BE2C (cell line): Measurements from ENCODE around the gene PLS3.

Experiments
- DNase-seq: peaks from one replicate; pipeline ENCODE4 v3.0.0-alpha.2; 2020
- H3K27me3 ChIP-seq: fragments of 250-450 bp; sonication (Bioruptor Pico); 2 replicates; pipeline ENCODE4 v1.5.1; 2020; ENCODE audit warnings: mild to moderate bottlenecking
- H3K36me3 ChIP-seq: fragments of 250-450 bp; sonication (Bioruptor Pico); 2 replicates; pipeline ENCODE4 v1.5.1; 2020; ENCODE audit warnings: mild to moderate bottlenecking
- H3K4me1 ChIP-seq: fragments of 250-450 bp; sonication (Bioruptor Pico); 2 replicates; pipeline ENCODE4 v1.5.1; 2020
- H3K4me3 ChIP-seq: 2 replicates; pipeline ENCODE4 v1.5.1; 2011; ENCODE audit warnings: low read depth, low read length
- H3K9me3 ChIP-seq: fragments of 250-450 bp; sonication (Bioruptor Pico); 2 replicates; pipeline ENCODE4 v1.5.1; 2020
- CTCF ChIP-seq: IDR thresholded peaks from 2 replicates; pipeline ENCODE4 v1.5.1; 2012; ENCODE audit warnings: mild to moderate bottlenecking, low read depth, low read length

PLS3 gene

GRCh38 chrX:115602729-115603389 lies 41.9 kb downstream of the PLS3 start:
- Histone ChIP-seq H3K4me1 (no peaks in the 10 kb centered on the region), H3K4me3 (no peak overlapping the region), H3K9me3 (no peaks in the 10 kb centered on the region), H3K27me3 (no peaks in the 10 kb centered on the region), H3K36me3 (no peaks in the 10 kb centered on the region)
- TF ChIP-seq CTCF = no peak
- no peak for DNase-seq

GRCh38 chrX:115603534-115604074 lies 42.6 kb downstream of the PLS3 start:
- no peak for TF ChIP-seq CTCF

GRCh38 chrX:115606861-115607260 lies 45.9 kb downstream of the PLS3 start:
- no peaks in the 10 kb centered on the region for H3K9me3 ChIP-seq
- H3K27me3 ChIP-seq = no peaks in the 10 kb centered on the region
- no peak for DNase-seq
- no peak for TF ChIP-seq CTCF
- no peak overlapping the region for H3K4me3 ChIP-seq
- no peaks in the 10 kb centered on the region for H3K4me1 ChIP-seq
- no peaks in the 10 kb centered on the region for H3K36me3 ChIP-seq

More at GRCh38 chrX:115603534-115604074, 42.6 kb downstream of the PLS3 start:
- Histone ChIP-seq H3K27me3 (no peaks in the 10 kb centered on the region), H3K4me3 (no peak overlapping the region), H3K9me3 (no peaks in the 10 kb centered on the region), H3K4me1 (no peaks in the 10 kb centered on the region), H3K36me3 (no peaks in the 10 kb centered on the region)
- DNase-seq = no peak

GRCh38 chrX:115609621-115610020 lies 48.6 kb downstream of the PLS3 start:
- H3K36me3 ChIP-seq = no peaks in the 10 kb centered on the region
- no peaks in the 10 kb centered on the region for H3K27me3 ChIP-seq
- TF ChIP-seq CTCF = no peak
- H3K9me3 ChIP-seq = no peaks in the 10 kb centered on the region
- no peak overlapping the region for H3K4me3 ChIP-seq
- DNase-seq = no peak
- H3K4me1 ChIP-seq = no peaks in the 10 kb centered on the region

GRCh38 chrX:115616943-115617563 lies 56.1 kb downstream of the PLS3 start:
- Histone ChIP-seq H3K4me1 (no peaks in the 10 kb centered on the region), H3K4me3 (no peak overlapping the region), H3K9me3 (no peaks in the 10 kb centered on the region), H3K27me3 (no peaks in the 10 kb centered on the region), H3K36me3 (no peaks in the 10 kb centered on the region; the same call in 1 of the 2 replicates)
- TF ChIP-seq CTCF = no peak
- no peak for DNase-seq

- Histone ChIP-seq H3K27me3 (no peaks in the 10 kb centered on the region), H3K36me3 (no peaks in the 10 kb centered on the region; the same call in 1 of the 2 replicates), H3K4me3 (no peak overlapping the region), H3K9me3 (no peaks in the 10 kb centered on the region), H3K4me1 (no peaks in the 10 kb centered on the region)
- DNase-seq = no peak
- no peak for TF ChIP-seq CTCF
Measured at GRCh38 chrX:115622534-115622933, 61.6 kb downstream of the PLS3 start.
